Activated naive CD8-positive, alpha-beta T cell treated with anti-CD3 and anti-CD28 coated beads, Interleukin-2, amount 10 ng/mL, durations not matched to agents 7 days and 5 days (primary cell): ENCODE measurements around the gene SLIT1. TPM values are rescaled to one million over a fixed set of nuclear protein-coding genes. Genes with fewer than 3 reads are reported as not detected.
A peak's percentile ranks its signal among the peaks of the same experiment; 100 is the strongest.

Experiments used
- ATAC-seq: fragments of 150-1000 bp; cut with Tn5 transposase; one replicate; pipeline ENCODE4 v1.10.0; 2021; ENCODE audit warnings: low read depth, moderate library complexity
- POLR2A ChIA-PET: fragments of 350-600 bp; sonication (Branson Sonifier 250); formaldehyde crosslinking; loops from one replicate; lab custom pipeline; 2021; ENCODE audit warnings: antibody characterized with exemption; lab: Charles Lee
- DNase-seq: peaks from one replicate; pipeline ENCODE4 v3.0.0; 2021
- H3K27ac Mint-ChIP-seq: one replicate; pipeline ENCODE4 v1.8.0; 2022; ENCODE audit warnings: mild to moderate bottlenecking, mixed read lengths
- H3K27me3 Mint-ChIP-seq: one replicate; pipeline ENCODE4 v1.8.0; 2022; ENCODE audit warnings: mild to moderate bottlenecking, moderate library complexity, mixed read lengths
- H3K36me3 Mint-ChIP-seq: one replicate; pipeline ENCODE4 v1.8.0; 2021; ENCODE audit warnings: mild to moderate bottlenecking, mixed read lengths
- H3K4me1 Mint-ChIP-seq: one replicate; pipeline ENCODE4 v1.8.0; 2021; ENCODE audit warnings: mixed read lengths
- H3K4me3 Mint-ChIP-seq: one replicate; pipeline ENCODE4 v1.8.0; 2022; ENCODE audit warnings: mild to moderate bottlenecking, moderate library complexity, mixed read lengths
- H3K9me3 Mint-ChIP-seq: one replicate; pipeline ENCODE4 v1.8.0; 2021; ENCODE audit warnings: mixed read lengths
- total RNA-seq, 2 experiments: library from RNA; stranded (reverse); gene quantifications; one replicate each; pipeline ENCODE4 v1.2.3, GENCODE V29; 2021

Gene SLIT1
- total RNA-seq: under 1 TPM; 0.37 to 0.44 TPM

DNA sequence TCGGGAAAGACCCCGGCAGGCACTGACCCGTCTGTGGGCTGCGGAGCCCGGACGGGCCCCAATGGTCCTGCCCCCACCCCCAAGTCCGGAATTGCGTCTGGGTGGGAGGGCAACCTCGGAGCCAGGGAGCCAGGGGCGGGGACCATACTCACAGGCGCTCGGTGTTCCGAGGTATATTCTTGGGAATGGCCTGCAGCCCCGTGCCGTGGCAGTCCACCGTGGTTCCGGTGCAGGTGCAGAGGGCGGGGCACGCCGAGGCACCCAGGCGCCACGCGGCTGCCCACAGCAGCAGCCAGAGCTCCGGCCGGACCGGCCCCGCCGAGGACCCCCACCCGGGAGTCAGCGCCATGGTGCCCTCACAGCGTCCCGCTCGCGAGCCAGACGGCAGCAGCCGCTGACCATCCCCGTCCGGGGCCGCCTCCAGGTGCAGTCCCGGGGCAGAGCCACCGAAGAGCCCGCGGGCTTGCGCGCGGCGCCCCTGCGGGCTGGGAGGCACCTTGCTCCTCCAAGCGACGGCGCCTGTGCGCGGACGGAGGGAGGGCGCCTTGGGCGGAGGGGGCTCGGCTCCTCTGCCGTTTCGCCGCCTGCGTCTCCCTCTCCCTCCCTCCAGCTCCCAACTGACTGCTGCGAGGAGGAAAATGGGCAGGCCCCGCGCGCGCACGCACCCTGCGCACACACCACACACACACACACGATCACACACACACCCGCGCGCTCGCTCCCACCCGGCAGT, at the start of gene SLIT1:
Gene SLIT1, minus strand, starts transcription at position 634 of the 733 bp plus-strand sequence. Its CDS starts 285 bp downstream, at position 349.
- H3K4me1 Mint-ChIP-seq: peaks cover 7% of the 10 kb centered on the region
- H3K9me3 Mint-ChIP-seq: no peaks in the 10 kb centered on the region
- H3K36me3 Mint-ChIP-seq: no peaks in the 10 kb centered on the region
- POLR2A ChIA-PET: no interaction called here
- ATAC-seq (peak; percentile 43), DNase-seq (no peak)
- peaks cover 77% of the 10 kb centered on the region for H3K27me3 Mint-ChIP-seq
- H3K27ac Mint-ChIP-seq: no peak within 1 kb of the TSS
- peak within 1 kb of the TSS; percentile 41 for H3K4me3 Mint-ChIP-seq

DNA sequence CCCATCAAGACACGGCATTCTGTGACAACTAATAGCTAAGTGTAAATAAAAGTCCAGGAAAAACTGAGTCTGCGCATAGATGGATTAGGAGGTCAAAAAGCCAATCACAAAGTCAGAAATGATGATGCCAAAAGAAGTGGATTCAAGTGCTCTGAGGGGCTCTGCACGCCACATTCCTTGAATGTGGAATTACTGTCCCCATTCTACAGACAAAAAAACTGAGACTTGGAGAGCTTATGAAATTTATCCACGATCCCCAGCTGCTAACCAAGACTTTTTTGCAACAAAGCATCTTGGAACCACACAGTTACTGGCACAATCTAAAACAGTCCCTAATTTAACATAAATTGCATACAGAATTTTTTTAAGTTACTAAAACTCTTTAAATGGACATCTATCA, 49.6 kb upstream of the SLIT1 start:
- Mint-ChIP-seq H3K36me3 (peaks cover 10% of the 10 kb centered on the region), H3K27ac (no peak overlapping the region), H3K4me3 (no peak overlapping the region), H3K9me3 (no peaks in the 10 kb centered on the region), H3K4me1 (no peaks in the 10 kb centered on the region), H3K27me3 (no peaks in the 10 kb centered on the region)
- DNase-seq: no peak
- no peak for ATAC-seq
- POLR2A ChIA-PET: no interaction called here

- POLR2A ChIA-PET: no interaction called here
- ATAC-seq (no peak), DNase-seq (no peak)
- H3K4me1 Mint-ChIP-seq: no peaks in the 10 kb centered on the region
- no peaks in the 10 kb centered on the region for H3K27me3 Mint-ChIP-seq
- H3K36me3 Mint-ChIP-seq: peaks cover 17% of the 10 kb centered on the region
- H3K27ac Mint-ChIP-seq: no peak overlapping the region
- no peaks in the 10 kb centered on the region for H3K9me3 Mint-ChIP-seq
- H3K4me3 Mint-ChIP-seq: no peak overlapping the region
Observed at GRCh38 chr10:97234400-97234799, 48.6 kb upstream of the SLIT1 start.

GRCh38 chr10:97230146-97230545, 44.4 kb upstream of the SLIT1 start:
- DNase-seq (no peak), ATAC-seq (no peak)
- H3K4me1 Mint-ChIP-seq: peaks cover under 1% of the 10 kb centered on the region
- POLR2A ChIA-PET: no interaction called here
- H3K36me3 Mint-ChIP-seq: peaks cover 28% of the 10 kb centered on the region
- no peaks in the 10 kb centered on the region for H3K27me3 Mint-ChIP-seq
- H3K4me3 Mint-ChIP-seq: no peak overlapping the region
- H3K9me3 Mint-ChIP-seq: no peaks in the 10 kb centered on the region
- no peak overlapping the region for H3K27ac Mint-ChIP-seq

DNA sequence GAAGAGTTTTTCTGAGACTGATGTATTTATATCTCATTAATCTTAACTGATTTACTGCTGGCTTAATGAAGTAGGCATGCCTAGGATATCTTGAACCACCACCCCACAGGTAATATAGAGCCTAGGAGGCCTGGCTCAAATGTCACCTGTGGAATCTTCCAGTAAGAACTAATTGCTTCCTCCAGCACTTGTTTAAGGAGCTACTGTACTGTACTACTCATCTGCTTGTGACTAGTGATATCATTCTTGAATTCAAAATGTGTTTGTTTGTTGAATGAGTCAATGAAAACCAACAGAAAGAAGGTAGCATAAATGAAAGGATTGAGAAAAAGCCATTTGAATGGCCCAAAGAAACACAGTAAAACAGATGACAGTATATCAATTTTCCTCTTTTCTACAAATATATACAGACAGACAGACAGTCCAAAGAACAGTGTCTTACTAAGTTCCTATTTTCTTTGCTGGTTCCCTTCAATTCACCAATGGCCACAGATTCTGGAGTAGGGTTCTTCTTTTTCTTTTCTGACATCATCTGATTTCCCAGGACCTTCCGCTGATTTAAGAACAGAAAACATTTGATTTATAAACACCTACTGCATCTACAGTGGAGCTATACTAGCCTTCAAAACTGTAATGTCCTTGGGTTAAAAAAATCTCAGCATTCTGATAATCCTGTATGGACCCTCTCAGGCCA, 43.7 kb upstream of the SLIT1 start:
- Mint-ChIP-seq H3K9me3 (no peaks in the 10 kb centered on the region), H3K4me1 (peaks cover 6% of the 10 kb centered on the region), H3K4me3 (no peak overlapping the region), H3K36me3 (peaks cover 33% of the 10 kb centered on the region), H3K27me3 (no peaks in the 10 kb centered on the region), H3K27ac (no peak overlapping the region)
- ATAC-seq (no peak), DNase-seq (no peak)
- POLR2A ChIA-PET: no interaction called here

GRCh38 chr10:97228775-97229157, 43.0 kb upstream of the SLIT1 start:
- Mint-ChIP-seq H3K9me3 (no peaks in the 10 kb centered on the region), H3K27me3 (no peaks in the 10 kb centered on the region), H3K4me3 (no peak overlapping the region), H3K27ac (no peak overlapping the region), H3K36me3 (peaks cover 34% of the 10 kb centered on the region), H3K4me1 (peaks cover 8% of the 10 kb centered on the region)
- no peak for DNase-seq
- ATAC-seq: no peak
- POLR2A ChIA-PET: no interaction called here

DNA sequence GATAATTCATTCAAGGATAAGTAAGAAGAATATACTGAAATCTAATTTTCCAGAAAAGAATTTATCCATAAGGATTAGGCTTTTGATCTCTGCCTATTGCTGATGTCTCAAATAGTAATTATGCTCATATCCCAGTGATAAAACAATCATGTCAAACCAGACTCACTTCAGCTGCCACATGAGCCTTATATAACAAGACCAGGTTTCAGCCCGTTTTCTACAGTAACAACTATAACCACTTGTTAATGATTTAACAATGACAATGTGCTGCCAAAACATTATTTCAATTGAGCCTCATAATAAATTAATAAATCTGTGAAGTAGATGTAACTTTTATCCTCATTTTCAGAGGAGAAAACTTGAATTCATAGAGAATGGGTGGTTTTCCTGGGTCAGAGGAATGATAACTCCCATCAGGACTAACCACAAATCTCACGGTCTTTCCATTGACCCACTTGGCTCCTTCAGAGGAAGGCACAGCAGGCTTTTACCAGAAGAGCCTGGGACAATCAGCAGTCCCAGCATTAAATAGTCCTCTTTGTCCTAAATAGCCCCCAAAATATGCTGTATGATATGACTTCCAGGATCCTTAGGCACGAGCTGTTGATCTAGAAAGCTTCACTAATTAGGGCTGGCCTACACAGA, 42.5 kb upstream of the SLIT1 start:
- no peaks in the 10 kb centered on the region for H3K9me3 Mint-ChIP-seq
- no peaks in the 10 kb centered on the region for H3K27me3 Mint-ChIP-seq
- POLR2A ChIA-PET: no interaction called here
- no peak overlapping the region for H3K4me3 Mint-ChIP-seq
- DNase-seq: no peak
- peaks cover 35% of the 10 kb centered on the region for H3K36me3 Mint-ChIP-seq
- H3K4me1 Mint-ChIP-seq: peaks cover 8% of the 10 kb centered on the region
- no peak for ATAC-seq
- H3K27ac Mint-ChIP-seq: no peak overlapping the region

DNA sequence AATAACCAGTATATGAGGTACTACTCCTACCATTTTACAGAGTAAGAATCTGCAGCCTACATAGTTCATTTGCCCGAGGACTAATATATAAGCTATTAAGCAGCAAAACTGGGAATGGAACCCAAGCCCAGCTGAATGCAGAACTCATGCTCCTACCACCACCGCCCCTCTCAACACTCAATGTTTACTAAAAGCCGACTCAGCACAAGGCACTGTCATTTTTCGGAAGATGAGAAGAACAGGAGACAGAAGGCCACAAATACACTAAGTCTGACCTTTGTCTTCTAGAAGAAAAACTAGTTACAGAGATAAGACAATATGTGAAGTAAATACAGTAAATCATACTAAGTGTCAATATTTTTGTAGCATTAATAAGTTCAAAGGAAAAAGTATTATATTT, 40.6 kb upstream of the SLIT1 start:
- peaks cover 8% of the 10 kb centered on the region for H3K4me1 Mint-ChIP-seq
- DNase-seq (no peak), ATAC-seq (no peak)
- POLR2A ChIA-PET: no interaction called here
- H3K27ac Mint-ChIP-seq: no peak overlapping the region
- no peak overlapping the region for H3K4me3 Mint-ChIP-seq
- peaks cover 33% of the 10 kb centered on the region for H3K36me3 Mint-ChIP-seq
- H3K9me3 Mint-ChIP-seq: no peaks in the 10 kb centered on the region
- H3K27me3 Mint-ChIP-seq: no peaks in the 10 kb centered on the region

DNA sequence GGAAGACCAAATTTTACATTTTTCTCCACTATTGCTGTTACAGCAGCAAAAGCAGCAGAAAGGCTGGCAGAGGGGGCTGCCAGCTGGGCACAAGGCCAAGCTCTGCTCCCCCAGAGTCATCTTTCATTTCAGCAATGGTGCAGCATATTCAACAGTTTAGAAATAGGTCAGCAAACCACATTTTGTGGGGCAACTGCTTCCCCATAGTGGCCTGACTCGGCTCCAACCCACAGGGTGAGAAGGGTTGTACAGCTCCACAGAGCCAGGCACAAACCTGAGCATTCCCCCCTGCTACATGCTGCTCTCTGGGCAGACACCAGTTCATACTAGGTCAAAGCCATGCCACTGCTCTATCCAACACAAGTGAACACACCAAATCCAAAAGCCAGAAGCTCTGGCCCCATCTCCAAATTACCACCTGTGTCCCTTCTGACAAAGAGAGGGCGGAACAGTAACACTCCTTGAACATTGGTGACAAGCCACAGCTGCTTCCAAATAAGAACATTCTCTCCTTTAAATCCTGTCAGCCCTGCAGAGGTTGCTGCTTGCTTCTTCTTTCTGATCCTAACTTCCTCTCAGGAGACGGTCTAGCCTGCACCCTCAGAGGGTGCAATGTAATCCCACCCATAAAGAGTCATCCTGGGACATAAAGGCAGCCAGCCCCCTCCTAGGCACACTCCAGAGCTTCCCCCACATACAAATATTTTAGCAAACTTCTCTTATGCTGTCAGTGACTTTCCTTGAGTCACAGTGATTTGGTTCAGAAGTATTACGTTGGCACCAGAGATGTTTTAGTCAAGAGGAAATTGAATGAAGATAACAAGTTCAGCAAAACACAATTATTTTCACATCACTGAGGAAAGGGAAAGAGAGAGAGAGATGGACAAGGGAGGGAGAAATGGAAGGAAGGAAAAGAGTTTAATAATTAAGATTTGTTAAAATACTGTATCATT, 39.0 kb upstream of the SLIT1 start:
- ATAC-seq: no peak
- H3K4me3 Mint-ChIP-seq: no peak overlapping the region
- POLR2A ChIA-PET: no interaction called here

GRCh38 chr10:97222326-97222961, 36.7 kb upstream of the SLIT1 start:
- POLR2A ChIA-PET: no interaction called here
- Mint-ChIP-seq H3K9me3 (peaks cover 2% of the 10 kb centered on the region), H3K27me3 (no peaks in the 10 kb centered on the region), H3K4me3 (no peak overlapping the region), H3K4me1 (peaks cover 21% of the 10 kb centered on the region), H3K27ac (no peak overlapping the region), H3K36me3 (peaks cover 36% of the 10 kb centered on the region)
- DNase-seq: no peak
- ATAC-seq: no peak

More for the DNA sequence above, 39.0 kb upstream of the SLIT1 start:
- H3K27me3 Mint-ChIP-seq: no peaks in the 10 kb centered on the region
- peaks cover 2% of the 10 kb centered on the region for H3K9me3 Mint-ChIP-seq
- peaks cover 35% of the 10 kb centered on the region for H3K36me3 Mint-ChIP-seq
- no peak overlapping the region for H3K27ac Mint-ChIP-seq
- H3K4me1 Mint-ChIP-seq: peaks cover 11% of the 10 kb centered on the region
- DNase-seq: no peak

DNA sequence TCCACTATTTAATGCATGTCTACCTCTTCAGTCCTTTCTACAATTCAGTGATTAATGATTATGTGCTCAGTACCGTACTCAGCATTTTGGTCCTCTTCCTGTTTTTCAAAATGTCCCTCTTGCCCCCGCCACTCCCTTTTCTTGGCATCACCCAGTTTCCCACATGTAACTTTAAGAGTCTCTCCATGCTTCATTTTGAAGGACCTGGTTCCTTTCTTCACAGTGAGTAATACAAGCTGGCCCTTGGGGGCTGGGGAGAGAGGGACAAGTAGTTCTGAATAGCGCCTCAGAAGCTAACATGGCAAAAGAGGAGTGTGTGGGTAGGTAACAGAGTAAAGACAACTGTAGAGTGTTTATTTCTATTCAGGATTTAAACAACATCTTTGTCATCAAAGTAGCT, 34.6 kb upstream of the SLIT1 start:
- no peak for DNase-seq
- H3K27ac Mint-ChIP-seq: no peak overlapping the region

DNA sequence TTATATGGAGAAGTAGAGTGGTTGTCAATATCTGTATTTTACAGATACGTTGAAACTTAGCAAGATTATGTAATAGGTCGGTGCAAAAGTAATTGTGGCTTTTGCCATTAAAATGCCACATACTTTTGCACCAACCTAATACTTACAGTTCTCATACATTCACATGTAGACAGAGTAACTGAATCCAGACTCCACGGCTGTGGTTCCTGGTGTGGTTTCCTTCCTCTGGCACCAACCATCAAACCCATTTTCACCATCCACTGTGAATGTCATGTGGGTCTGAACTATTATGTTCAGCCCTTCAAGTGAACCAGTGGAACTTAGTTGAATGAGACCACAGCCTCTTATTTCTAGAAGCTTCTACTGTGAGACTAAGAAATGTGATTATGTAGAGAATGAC, 31.5 kb upstream of the SLIT1 start:
- Mint-ChIP-seq H3K27ac (peak overlapping the region; percentile 6), H3K36me3 (peaks cover 19% of the 10 kb centered on the region), H3K9me3 (peaks cover 2% of the 10 kb centered on the region), H3K27me3 (no peaks in the 10 kb centered on the region), H3K4me3 (no peak overlapping the region), H3K4me1 (peaks cover 16% of the 10 kb centered on the region)
- DNase-seq (no peak), ATAC-seq (no peak)
- POLR2A ChIA-PET: interaction anchor here (0.7 kb wide), 1 partner anchor 200 kb away, joined by 3 read pairs; no protein-coding TSS in a partner anchor

More for the DNA sequence above, 34.6 kb upstream of the SLIT1 start:
- POLR2A ChIA-PET: no interaction called here
- H3K4me1 Mint-ChIP-seq: peaks cover 24% of the 10 kb centered on the region
- peaks cover 2% of the 10 kb centered on the region for H3K9me3 Mint-ChIP-seq
- peaks cover 31% of the 10 kb centered on the region for H3K36me3 Mint-ChIP-seq
- no peak for ATAC-seq
- H3K27me3 Mint-ChIP-seq: no peaks in the 10 kb centered on the region
- H3K4me3 Mint-ChIP-seq: no peak overlapping the region
